Measurements from ENCODE around the gene PPP2R2C.

GRCh38 chr4:6306299-6306698 lies 166.1 kb downstream of the PPP2R2C start:
- TF ChIP-seq EZH2phosphoT487 (IDR thresholded peaks at IDR 0.05; ENCODE audit: insufficient read depth, low read depth) (no peak), EZH2 (IDR thresholded peaks at IDR 0.05; ENCODE audit: insufficient read depth, poor library complexity, severe bottlenecking) (no peak)
